ENCODE data around the gene RFXANK. TPM values are rescaled to one million over a fixed set of nuclear protein-coding genes. Genes with fewer than 3 reads are reported as not detected.

The RFXANK gene
- total RNA-seq, 4 donors from 2014 or later, result 32.5 to 87.8 (median 57.0) TPM

DNA sequence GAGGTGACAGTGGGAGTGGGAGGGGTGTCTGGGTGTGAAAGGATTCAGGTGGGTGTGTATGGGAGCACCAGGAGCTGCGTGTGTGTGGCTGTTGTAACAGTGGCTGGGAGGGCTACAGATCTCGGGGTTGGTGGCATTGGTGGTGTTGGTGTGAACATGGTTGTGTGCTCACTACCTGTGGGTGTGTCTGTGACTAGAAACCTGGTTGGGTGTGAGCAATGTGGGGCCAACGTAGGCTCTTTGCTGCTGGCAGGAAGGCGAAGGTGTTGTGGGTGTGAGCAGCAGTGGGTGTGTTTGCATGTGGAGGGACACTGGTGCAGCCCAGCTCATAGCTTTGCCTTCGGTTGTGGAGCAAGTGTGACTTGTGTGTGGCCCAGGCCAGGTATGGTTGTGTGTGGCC lies 14.9 kb downstream of the RFXANK start:
- Histone ChIP-seq H3K36me3 (no peaks in the 10 kb centered on the region), H3K27me3 (peaks cover 5% of the 10 kb centered on the region), H3K4me1 (peaks cover 8 to 19% of the 10 kb centered on the region in 2 donors), H3K4me3 (replicated peaks in 1 of 3) (no peak overlapping the region), H3K9me3 (no peaks in the 10 kb centered on the region), H3K27ac (no peak overlapping the region)
- intact Hi-C loops (cut with DNase I), result no loop called here
- DNase-seq, result no peak
- 77% methylated on average over 5 of the region's 5 CpGs for whole genome bisulfite sequencing, 2 donors
- TF ChIP-seq POLR2A (IDR thresholded peaks at IDR 0.05), result no peak
- TF ChIP-seq, protein P1, sequence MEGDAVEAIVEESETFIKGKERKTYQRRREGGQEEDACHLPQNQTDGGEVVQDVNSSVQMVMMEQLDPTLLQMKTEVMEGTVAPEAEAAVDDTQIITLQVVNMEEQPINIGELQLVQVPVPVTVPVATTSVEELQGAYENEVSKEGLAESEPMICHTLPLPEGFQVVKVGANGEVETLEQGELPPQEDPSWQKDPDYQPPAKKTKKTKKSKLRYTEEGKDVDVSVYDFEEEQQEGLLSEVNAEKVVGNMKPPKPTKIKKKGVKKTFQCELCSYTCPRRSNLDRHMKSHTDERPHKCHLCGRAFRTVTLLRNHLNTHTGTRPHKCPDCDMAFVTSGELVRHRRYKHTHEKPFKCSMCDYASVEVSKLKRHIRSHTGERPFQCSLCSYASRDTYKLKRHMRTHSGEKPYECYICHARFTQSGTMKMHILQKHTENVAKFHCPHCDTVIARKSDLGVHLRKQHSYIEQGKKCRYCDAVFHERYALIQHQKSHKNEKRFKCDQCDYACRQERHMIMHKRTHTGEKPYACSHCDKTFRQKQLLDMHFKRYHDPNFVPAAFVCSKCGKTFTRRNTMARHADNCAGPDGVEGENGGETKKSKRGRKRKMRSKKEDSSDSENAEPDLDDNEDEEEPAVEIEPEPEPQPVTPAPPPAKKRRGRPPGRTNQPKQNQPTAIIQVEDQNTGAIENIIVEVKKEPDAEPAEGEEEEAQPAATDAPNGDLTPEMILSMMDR (IDR thresholded peaks at IDR 0.05), result no peak

- Histone ChIP-seq H3K27me3 (peaks cover 5% of the 10 kb centered on the region), H3K4me3 (replicated peaks in 1 of 3) (no peak overlapping the region), H3K27ac (no peak overlapping the region), H3K36me3 (no peaks in the 10 kb centered on the region), H3K4me1 (peaks cover under 1 to 9% of the 10 kb centered on the region in 2 donors), H3K9me3 (no peaks in the 10 kb centered on the region)
- intact Hi-C loops (cut with DNase I), result no loop called here
- no peak for DNase-seq
- TF ChIP-seq, protein P1 (IDR thresholded peaks at IDR 0.05), result no peak
- no peak for TF ChIP-seq POLR2A (IDR thresholded peaks at IDR 0.05)
- WGBS, 2 donors, result 54 to 75% methylated on average over 4 to 8 of the region's 8 CpGs
These were observed 15.8 kb downstream of the RFXANK start for GRCh38 chr19:19207637-19208572.

DNA sequence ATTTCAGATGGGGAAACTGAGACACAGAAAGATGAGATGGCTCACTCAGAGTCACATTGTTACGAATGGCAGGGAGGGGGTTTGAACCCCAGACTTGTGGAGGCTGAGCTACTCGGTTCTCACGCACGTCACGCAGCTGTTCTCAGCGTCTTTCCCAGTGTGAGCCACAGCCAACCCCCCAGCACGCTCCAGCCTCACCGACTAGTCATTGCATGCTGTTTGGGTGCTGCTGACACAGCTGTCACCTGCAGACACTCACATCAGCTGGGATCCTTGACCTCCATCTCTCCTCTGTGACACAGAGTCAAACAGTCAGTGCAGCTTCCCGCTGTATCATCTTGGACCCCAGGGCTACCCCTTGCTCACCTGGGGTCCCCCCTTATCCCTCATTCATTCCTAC lies 17.3 kb downstream of the RFXANK start:
- peaks cover 5% of the 10 kb centered on the region for H3K27me3 ChIP-seq
- peaks cover 0 to 9% of the 10 kb centered on the region in 2 donors for H3K4me1 ChIP-seq
- H3K36me3 ChIP-seq, result no peaks in the 10 kb centered on the region
- no peak overlapping the region for H3K4me3 ChIP-seq (replicated peaks in 1 of 3)
- no peaks in the 10 kb centered on the region for H3K9me3 ChIP-seq
- intact Hi-C loops (cut with DNase I), result no loop called here
- H3K27ac ChIP-seq, result no peak overlapping the region
- no peak for TF ChIP-seq POLR2A (IDR thresholded peaks at IDR 0.05)
- TF ChIP-seq, protein P1 (IDR thresholded peaks at IDR 0.05), result no peak
- WGBS, 2 donors, result 42 to 43% methylated on average over 9 of the region's 9 CpGs
- DNase-seq, result no peak

GRCh38 chr19:19211499-19212420 lies 19.7 kb downstream of the RFXANK start, which contains the start of gene NCAN:
TSS of gene NCAN (plus strand) at chr19:19211958. CDS start at chr19:19216954, 4,996 bp downstream.
- TF ChIP-seq POLR2A (IDR thresholded peaks at IDR 0.05), result no peak
- TF ChIP-seq, protein P1 (IDR thresholded peaks at IDR 0.05), result no peak
- intact Hi-C loops (cut with DNase I), result no loop called here
- Histone ChIP-seq H3K4me3 (replicated peaks in 1 of 3) (no peak within 1 kb of the TSS), H3K27me3 (peaks cover 5% of the 10 kb centered on the region), H3K36me3 (no peaks in the 10 kb centered on the region), H3K9me3 (no peaks in the 10 kb centered on the region), H3K27ac (no peak within 1 kb of the TSS), H3K4me1 (no peaks in the 10 kb centered on the region)
- no peak for DNase-seq
- WGBS, 2 donors, result 7 to 11% methylated on average over 49 to 54 of the region's 54 CpGs

All from thyroid gland (tissue), 4 donors.